Measurements from ENCODE around the gene CBLB. TPM values are rescaled to one million over a fixed set of nuclear protein-coding genes. Genes with fewer than 3 reads are reported as not detected.

The CBLB gene
- total and polyA plus RNA-seq, 2 experiments from 2014 or later, result 20.5 to 47.7 TPM

- no peak overlapping the region for H3K27ac Mint-ChIP-seq
- Histone ChIP-seq H3K9me2 (ENCODE audit: insufficient read depth) (peaks cover 4% of the 10 kb centered on the region), H3K4me3 (no peak overlapping the region), H4K20me1 (replicated peaks; ENCODE audit: insufficient read depth) (no peaks in the 10 kb centered on the region), H3K27me3 (ENCODE audit: insufficient read depth) (no peaks in the 10 kb centered on the region), H2AFZ (no peak overlapping the region), H3K4me1 (ENCODE audit: insufficient read depth) (no peaks in the 10 kb centered on the region), H3K79me2 (replicated peaks; ENCODE audit: insufficient read depth) (no peaks in the 10 kb centered on the region), H3K4me2 (no peak overlapping the region), H3K36me3 (ENCODE audit: insufficient read depth) (no peaks in the 10 kb centered on the region), H3K27ac (ENCODE audit: low read depth) (no peak overlapping the region), H3F3A (replicated peaks; ENCODE audit: low read depth) (no peaks in the 10 kb centered on the region)
- H3K27me3 Mint-ChIP-seq (ENCODE audit: insufficient read depth, low read depth, poor library complexity), result no peaks in the 10 kb centered on the region
- H3K36me3 Mint-ChIP-seq (ENCODE audit: low read depth), result peaks cover 4% of the 10 kb centered on the region; the same call in 2 of the 3 replicates
- H3K9me3 Mint-ChIP-seq, result peaks cover 12% of the 10 kb centered on the region; the same call in 2 of the 3 replicates
- no peak for TF ChIP-seq STAT1 (IDR thresholded peaks at IDR 0.05; ENCODE audit: unreplicated experiment)
- no peak for TF ChIP-seq EZH2phosphoT487 (IDR thresholded peaks at IDR 0.05; ENCODE audit: unreplicated experiment)
- no peak for TF ChIP-seq EZH2 (IDR thresholded peaks at IDR 0.05; ENCODE audit: low read depth, unreplicated experiment)
- no peak for TF ChIP-seq JUNB (IDR thresholded peaks at IDR 0.05; ENCODE audit: unreplicated experiment)
- TF ChIP-seq, protein P1, sequence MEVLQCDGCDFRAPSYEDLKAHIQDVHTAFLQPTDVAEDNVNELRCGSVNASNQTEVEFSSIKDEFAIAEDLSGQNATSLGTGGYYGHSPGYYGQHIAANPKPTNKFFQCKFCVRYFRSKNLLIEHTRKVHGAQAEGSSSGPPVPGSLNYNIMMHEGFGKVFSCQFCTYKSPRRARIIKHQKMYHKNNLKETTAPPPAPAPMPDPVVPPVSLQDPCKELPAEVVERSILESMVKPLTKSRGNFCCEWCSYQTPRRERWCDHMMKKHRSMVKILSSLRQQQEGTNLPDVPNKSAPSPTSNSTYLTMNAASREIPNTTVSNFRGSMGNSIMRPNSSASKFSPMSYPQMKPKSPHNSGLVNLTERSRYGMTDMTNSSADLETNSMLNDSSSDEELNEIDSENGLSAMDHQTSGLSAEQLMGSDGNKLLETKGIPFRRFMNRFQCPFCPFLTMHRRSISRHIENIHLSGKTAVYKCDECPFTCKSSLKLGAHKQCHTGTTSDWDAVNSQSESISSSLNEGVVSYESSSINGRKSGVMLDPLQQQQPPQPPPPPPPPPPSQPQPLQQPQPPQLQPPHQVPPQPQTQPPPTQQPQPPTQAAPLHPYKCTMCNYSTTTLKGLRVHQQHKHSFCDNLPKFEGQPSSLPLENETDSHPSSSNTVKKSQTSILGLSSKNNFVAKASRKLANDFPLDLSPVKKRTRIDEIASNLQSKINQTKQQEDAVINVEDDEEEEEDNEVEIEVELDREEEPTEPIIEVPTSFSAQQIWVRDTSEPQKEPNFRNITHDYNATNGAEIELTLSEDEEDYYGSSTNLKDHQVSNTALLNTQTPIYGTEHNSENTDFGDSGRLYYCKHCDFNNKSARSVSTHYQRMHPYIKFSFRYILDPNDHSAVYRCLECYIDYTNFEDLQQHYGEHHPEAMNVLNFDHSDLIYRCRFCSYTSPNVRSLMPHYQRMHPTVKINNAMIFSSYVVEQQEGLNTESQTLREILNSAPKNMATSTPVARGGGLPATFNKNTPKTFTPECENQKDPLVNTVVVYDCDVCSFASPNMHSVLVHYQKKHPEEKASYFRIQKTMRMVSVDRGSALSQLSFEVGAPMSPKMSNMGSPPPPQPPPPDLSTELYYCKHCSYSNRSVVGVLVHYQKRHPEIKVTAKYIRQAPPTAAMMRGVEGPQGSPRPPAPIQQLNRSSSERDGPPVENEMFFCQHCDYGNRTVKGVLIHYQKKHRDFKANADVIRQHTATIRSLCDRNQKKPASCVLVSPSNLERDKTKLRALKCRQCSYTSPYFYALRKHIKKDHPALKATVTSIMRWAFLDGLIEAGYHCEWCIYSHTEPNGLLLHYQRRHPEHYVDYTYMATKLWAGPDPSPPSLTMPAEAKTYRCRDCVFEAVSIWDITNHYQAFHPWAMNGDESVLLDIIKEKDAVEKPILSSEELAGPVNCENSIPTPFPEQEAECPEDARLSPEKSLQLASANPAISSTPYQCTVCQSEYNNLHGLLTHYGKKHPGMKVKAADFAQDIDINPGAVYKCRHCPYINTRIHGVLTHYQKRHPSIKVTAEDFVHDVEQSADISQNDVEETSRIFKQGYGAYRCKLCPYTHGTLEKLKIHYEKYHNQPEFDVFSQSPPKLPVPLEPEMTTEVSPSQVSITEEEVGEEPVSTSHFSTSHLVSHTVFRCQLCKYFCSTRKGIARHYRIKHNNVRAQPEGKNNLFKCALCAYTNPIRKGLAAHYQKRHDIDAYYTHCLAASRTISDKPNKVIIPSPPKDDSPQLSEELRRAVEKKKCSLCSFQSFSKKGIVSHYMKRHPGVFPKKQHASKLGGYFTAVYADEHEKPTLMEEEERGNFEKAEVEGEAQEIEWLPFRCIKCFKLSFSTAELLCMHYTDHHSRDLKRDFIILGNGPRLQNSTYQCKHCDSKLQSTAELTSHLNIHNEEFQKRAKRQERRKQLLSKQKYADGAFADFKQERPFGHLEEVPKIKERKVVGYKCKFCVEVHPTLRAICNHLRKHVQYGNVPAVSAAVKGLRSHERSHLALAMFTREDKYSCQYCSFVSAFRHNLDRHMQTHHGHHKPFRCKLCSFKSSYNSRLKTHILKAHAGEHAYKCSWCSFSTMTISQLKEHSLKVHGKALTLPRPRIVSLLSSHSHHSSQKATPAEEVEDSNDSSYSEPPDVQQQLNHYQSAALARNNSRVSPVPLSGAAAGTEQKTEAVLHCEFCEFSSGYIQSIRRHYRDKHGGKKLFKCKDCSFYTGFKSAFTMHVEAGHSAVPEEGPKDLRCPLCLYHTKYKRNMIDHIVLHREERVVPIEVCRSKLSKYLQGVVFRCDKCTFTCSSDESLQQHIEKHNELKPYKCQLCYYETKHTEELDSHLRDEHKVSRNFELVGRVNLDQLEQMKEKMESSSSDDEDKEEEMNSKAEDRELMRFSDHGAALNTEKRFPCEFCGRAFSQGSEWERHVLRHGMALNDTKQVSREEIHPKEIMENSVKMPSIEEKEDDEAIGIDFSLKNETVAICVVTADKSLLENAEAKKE (CRISPR knock-in tag; IDR thresholded peaks at IDR 0.05), result no peak
- no peak for TF ChIP-seq CREB1 (CRISPR knock-in tag; IDR thresholded peaks at IDR 0.05; ENCODE audit: low read depth)
- no peak for TF ChIP-seq ZNF331 (CRISPR knock-in tag; IDR thresholded peaks at IDR 0.05; ENCODE audit: low read depth)
- TF ChIP-seq, protein P2, sequence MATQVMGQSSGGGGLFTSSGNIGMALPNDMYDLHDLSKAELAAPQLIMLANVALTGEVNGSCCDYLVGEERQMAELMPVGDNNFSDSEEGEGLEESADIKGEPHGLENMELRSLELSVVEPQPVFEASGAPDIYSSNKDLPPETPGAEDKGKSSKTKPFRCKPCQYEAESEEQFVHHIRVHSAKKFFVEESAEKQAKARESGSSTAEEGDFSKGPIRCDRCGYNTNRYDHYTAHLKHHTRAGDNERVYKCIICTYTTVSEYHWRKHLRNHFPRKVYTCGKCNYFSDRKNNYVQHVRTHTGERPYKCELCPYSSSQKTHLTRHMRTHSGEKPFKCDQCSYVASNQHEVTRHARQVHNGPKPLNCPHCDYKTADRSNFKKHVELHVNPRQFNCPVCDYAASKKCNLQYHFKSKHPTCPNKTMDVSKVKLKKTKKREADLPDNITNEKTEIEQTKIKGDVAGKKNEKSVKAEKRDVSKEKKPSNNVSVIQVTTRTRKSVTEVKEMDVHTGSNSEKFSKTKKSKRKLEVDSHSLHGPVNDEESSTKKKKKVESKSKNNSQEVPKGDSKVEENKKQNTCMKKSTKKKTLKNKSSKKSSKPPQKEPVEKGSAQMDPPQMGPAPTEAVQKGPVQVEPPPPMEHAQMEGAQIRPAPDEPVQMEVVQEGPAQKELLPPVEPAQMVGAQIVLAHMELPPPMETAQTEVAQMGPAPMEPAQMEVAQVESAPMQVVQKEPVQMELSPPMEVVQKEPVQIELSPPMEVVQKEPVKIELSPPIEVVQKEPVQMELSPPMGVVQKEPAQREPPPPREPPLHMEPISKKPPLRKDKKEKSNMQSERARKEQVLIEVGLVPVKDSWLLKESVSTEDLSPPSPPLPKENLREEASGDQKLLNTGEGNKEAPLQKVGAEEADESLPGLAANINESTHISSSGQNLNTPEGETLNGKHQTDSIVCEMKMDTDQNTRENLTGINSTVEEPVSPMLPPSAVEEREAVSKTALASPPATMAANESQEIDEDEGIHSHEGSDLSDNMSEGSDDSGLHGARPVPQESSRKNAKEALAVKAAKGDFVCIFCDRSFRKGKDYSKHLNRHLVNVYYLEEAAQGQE (IDR thresholded peaks at IDR 0.05; ENCODE audit: unreplicated experiment), result no peak
- TF ChIP-seq ZNF114 (CRISPR knock-in tag; IDR thresholded peaks at IDR 0.05), result no peak
- no peak for TF ChIP-seq ETS1 (IDR thresholded peaks at IDR 0.05)
- TF ChIP-seq NANOG (IDR thresholded peaks at IDR 0.05; ENCODE audit: borderline replicate concordance), result no peak
- TF ChIP-seq, protein P3, sequence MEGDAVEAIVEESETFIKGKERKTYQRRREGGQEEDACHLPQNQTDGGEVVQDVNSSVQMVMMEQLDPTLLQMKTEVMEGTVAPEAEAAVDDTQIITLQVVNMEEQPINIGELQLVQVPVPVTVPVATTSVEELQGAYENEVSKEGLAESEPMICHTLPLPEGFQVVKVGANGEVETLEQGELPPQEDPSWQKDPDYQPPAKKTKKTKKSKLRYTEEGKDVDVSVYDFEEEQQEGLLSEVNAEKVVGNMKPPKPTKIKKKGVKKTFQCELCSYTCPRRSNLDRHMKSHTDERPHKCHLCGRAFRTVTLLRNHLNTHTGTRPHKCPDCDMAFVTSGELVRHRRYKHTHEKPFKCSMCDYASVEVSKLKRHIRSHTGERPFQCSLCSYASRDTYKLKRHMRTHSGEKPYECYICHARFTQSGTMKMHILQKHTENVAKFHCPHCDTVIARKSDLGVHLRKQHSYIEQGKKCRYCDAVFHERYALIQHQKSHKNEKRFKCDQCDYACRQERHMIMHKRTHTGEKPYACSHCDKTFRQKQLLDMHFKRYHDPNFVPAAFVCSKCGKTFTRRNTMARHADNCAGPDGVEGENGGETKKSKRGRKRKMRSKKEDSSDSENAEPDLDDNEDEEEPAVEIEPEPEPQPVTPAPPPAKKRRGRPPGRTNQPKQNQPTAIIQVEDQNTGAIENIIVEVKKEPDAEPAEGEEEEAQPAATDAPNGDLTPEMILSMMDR (conservative IDR thresholded peaks at IDR 0.05; ENCODE audit: low read depth in 2 of 2), result no peak
- no peak for TF ChIP-seq POLR2AphosphoS5 (IDR thresholded peaks at IDR 0.05; ENCODE audit: low read depth)
- no peaks in the 10 kb centered on the region for H3K4me1 Mint-ChIP-seq
- ATAC-seq (no peak), DNase-seq (ENCODE audit: low spot score) (no peak)
- no peak overlapping the region for H3K4me3 Mint-ChIP-seq
Observed at GRCh38 chr3:105915524-105915923, 46.7 kb upstream of the CBLB start.

Measured in GM23338 (cell line).